GM08714 (cell line): ENCODE measurements around the gene C4A.

Experiments
- H3K4me3 ChIP-seq: fragments of 200-500 bp; sonication (Bioruptor generic); 2 replicates; pipeline ENCODE4 v1.5.1; 2014; ENCODE audit warnings: mild to moderate bottlenecking, low read length, inconsistent platforms
- ZNF274 ChIP-seq: IDR thresholded peaks from 2 replicates; pipeline ENCODE4 v1.6.1; 2012; ENCODE audit warnings: mild to moderate bottlenecking, low read depth, low read length

C4A gene

GRCh38 chr6:31949926-31950548 lies 31.8 kb upstream of the C4A start:
- H3K4me3 ChIP-seq = no peak overlapping the region
- no peak for TF ChIP-seq ZNF274

DNA sequence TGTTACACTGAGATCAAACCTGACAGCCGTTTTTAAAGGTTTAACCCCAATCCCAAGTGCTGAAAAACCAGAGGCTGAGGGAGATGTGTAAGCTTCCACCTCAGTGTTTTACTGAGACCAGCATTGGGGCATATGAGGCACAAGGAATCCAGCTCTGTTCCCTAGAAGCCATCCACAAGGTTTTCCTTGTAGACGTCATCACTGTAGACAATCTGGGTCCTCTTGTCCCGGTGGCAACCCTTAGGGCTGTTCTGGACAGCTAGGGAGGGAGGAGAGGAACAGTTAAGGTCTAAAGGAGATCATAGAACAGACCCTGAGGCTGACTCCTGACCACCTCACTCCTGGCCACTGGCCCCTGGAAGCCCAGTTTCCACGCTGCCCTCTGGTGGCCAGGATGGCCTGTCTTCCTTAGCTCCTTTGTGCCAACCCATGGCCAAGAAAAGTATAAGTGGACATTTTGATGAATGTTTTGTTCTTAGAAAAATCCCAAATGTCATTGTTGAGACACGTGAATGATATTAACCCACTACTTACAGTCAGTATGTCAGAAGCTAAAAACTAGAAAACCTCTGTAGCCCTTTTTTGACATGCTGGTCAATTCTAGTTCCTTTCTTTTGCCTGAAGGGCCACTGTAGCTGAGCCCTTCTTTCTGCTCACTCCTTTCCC lies 29.6 kb upstream of the C4A start:
- no peak overlapping the region for H3K4me3 ChIP-seq
- no peak for TF ChIP-seq ZNF274

DNA sequence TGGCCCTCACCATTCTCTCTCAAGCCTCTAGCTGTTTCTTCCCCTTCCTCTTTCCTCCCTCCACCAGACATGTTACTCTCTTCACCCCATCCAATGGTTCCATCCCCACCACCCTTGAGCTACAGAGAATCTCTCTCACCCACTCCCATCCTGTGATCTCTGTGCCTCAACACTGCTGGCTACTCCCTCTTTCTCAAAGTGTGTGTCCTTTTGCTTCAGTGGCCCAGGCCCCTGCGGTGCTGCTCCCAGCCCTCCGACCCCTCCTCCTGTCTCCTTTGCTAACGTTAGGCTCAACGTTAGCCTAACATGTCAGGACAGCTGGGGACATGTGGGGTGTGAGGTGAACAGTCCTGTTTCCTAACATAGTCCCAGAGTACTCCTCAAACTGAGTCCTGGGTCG lies 29.0 kb upstream of the C4A start:
- TF ChIP-seq ZNF274 = no peak
- H3K4me3 ChIP-seq = no peak overlapping the region

- no peak for TF ChIP-seq ZNF274
- no peak overlapping the region for H3K4me3 ChIP-seq
Measured at GRCh38 chr6:31954511-31954910, 27.3 kb upstream of the C4A start.

DNA sequence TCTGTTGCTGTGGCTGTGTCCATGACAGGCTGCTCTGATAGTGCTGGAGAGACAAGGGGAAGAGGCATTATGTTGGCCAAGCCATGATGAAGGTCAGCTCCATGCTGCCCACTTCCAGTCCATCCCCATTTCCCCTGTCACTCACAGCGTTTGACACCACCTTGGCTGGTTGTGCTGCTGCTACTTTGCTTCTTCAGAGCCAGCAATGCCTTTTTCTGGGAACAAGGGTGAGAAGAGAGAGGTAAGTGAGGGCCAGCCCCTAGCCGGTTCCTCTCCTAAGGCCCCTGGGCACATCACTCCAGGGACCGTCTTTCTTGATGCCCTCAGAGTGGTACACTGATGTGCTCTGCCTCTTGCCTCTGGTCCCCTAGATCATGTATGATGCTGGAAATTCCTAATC lies 25.1 kb upstream of the C4A start:
- H3K4me3 ChIP-seq = no peak overlapping the region
- no peak for TF ChIP-seq ZNF274

DNA sequence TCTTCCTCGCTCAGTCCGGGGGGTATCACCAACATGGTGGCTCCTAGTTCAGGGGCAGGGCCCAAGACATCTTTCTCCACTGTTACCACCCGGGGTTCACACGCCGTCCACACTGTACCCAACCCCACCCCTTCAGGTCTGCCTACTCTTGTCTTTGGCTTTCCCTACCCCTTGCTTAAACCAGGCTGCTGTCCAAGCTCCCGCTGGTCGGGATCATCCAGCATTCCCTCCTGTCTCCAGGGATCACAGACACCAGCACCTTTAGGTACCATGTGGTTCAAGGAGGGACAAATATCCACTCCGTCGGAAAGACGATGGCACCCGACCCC lies 23.5 kb upstream of the C4A start:
- TF ChIP-seq ZNF274 = no peak
- peak overlapping the region; percentile 90 for H3K4me3 ChIP-seq

DNA sequence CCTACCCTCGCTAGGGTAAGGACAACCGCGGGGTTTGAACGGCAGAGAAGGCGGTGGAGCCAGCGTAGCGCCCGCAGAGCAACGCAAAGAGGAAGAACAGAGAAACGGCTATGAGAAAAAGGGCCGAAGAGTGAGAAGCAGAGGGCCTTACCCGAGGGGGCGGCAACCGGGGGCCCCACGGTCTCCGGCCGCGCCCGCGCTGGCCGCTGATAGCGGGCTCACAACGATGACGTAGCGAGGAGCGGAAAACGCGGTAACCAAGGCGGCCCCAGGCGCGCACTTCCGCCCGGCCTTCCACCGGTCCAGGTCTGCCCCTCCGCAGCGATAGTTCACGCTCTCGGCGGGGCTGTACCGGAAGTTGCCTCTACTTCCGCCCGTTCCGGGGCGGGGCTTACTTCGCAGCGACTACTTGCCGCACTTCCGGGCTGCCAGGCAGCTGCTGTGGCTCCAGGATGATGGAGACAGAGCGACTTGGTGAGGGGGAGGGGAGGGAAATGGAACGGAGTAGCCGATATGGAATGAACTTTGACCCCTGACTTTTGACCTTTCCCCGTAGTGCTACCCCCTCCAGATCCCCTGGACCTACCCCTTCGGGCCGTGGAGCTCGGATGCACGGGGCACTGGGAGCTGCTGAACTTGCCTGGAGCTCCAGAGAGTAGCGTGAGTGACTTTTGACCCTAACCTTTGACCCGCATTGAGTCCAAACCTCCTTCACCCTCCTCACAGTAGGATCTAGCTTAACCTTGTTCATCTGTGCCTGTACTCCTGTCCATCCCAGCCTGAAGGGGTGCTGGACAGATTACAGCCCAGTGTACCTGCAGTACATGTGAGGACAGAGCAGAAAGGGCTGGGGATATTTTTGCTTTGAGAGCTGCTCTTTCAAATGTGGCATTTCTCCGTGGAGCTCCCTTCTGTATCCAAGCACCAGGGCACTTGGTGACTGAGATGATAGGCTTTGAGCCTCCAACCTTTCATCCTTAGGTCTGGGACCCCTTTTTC lies 22.8 kb upstream of the C4A start, which contains the start of the genes NELFE and SKIC2:
Gene NELFE, minus strand, starts transcription at position 231 of the 999 bp plus-strand sequence. CDS start 525 bp downstream, outside the sequence.
Gene SKIC2, plus strand, starts transcription at position 435 of the 999 bp plus-strand sequence. Its CDS starts 18 bp downstream, at position 453.
- TF ChIP-seq ZNF274 = no peak
- peak within 1 kb of the TSS; percentile 95 for H3K4me3 ChIP-seq

GRCh38 chr6:31961616-31962015 lies 20.2 kb upstream of the C4A start:
- TF ChIP-seq ZNF274 = no peak
- no peak overlapping the region for H3K4me3 ChIP-seq

- H3K4me3 ChIP-seq = no peak overlapping the region
- no peak for TF ChIP-seq ZNF274
Measured at GRCh38 chr6:31963921-31964320, 17.9 kb upstream of the C4A start.

GRCh38 chr6:31965700-31966099 lies 16.2 kb upstream of the C4A start:
- H3K4me3 ChIP-seq = no peak overlapping the region
- no peak for TF ChIP-seq ZNF274

DNA sequence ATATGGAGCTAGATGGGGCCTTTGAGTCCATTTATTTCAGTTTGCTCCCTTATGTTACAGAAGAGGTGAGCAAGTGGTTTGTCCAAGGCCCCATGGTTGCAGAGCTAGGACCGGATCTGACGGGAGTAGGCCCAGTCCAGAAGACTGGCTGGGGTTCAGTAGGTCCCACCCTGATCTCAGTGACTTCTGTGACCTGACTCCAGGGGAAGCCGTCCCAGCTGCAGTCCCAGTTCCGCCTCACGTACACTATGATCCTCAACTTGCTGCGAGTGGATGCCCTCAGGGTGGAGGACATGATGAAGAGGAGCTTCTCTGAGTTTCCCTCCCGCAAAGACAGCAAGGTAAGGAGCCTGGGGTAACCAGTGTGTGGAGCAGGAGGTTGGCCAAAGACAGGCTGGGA lies 15.4 kb upstream of the C4A start:
- H3K4me3 ChIP-seq = no peak overlapping the region
- no peak for TF ChIP-seq ZNF274

DNA sequence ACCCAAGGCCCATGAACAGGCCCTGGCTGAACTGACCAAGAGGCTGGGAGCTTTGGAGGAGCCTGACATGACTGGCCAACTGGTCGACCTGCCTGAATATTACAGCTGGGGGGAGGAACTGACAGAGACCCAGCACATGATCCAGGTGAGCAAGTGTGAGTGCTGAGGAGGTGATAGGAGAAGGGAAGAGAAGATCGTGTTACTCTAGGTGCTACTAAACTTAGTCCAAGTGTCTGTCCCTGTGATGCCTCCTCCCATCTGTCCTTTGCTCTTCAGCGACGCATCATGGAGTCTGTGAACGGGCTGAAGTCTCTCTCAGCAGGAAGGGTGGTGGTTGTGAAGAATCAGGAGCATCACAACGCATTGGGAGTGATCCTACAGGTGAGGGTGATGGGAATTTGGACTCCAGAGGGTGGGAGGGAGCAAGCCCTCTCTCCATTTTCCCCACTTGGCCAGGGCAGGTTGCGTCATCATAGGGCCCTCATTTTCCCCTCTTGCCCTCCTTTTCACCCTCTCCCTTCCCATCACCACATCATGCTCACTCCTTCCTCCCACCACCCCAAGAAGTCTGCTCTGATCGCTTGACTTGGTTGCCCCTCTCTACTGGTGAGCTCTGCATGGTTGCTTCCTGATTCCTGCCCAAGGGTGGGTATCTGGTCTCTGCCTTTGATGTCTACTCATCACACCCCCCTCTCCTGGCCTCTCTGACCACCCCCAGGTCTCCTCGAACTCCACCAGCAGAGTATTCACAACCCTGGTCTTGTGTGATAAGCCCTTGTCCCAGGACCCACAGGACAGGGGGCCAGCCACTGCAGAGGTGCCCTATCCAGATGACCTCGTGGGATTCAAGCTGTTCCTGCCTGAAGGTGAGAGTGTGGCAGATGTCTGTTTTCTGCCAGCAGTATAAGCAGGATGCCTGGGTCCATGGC lies 14.6 kb upstream of the C4A start:
- H3K4me3 ChIP-seq = no peak overlapping the region
- no peak for TF ChIP-seq ZNF274

- no peak overlapping the region for H3K4me3 ChIP-seq
- TF ChIP-seq ZNF274 = no peak
Measured at GRCh38 chr6:31967926-31968320, 13.9 kb upstream of the C4A start.
